Peyer's patch (tissue), 4 donors: ENCODE measurements around the gene ANXA10.

Source experiments
- POLR2A ChIP-seq, 2 donors: fragments of 450-650 bp; IDR thresholded peaks; one replicate each; pipeline ENCODE4 v1.5.1; 2017; ENCODE audit warnings: antibody characterized with exemption in 2 of 2, mild to moderate bottlenecking in 2 of 2, moderate library complexity in 2 of 2
- TF ChIP-seq, protein P1 (sequence below), 6 experiments: fragments of 450-650 bp in 4 of 6; fragments of 200-600 bp in 2 of 6; sonication (generic) in 1 of 6; IDR thresholded peaks; one replicate each; pipeline ENCODE4 v1.5.1; 2017 to 2019; ENCODE audit warnings: antibody characterized with exemption in 6 of 6, mild to moderate bottlenecking in 3 of 6, moderate library complexity in 1 of 6

- TF ChIP-seq, protein P1, sequence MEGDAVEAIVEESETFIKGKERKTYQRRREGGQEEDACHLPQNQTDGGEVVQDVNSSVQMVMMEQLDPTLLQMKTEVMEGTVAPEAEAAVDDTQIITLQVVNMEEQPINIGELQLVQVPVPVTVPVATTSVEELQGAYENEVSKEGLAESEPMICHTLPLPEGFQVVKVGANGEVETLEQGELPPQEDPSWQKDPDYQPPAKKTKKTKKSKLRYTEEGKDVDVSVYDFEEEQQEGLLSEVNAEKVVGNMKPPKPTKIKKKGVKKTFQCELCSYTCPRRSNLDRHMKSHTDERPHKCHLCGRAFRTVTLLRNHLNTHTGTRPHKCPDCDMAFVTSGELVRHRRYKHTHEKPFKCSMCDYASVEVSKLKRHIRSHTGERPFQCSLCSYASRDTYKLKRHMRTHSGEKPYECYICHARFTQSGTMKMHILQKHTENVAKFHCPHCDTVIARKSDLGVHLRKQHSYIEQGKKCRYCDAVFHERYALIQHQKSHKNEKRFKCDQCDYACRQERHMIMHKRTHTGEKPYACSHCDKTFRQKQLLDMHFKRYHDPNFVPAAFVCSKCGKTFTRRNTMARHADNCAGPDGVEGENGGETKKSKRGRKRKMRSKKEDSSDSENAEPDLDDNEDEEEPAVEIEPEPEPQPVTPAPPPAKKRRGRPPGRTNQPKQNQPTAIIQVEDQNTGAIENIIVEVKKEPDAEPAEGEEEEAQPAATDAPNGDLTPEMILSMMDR (IDR thresholded peaks at IDR 0.05) = no peak
- TF ChIP-seq POLR2A (IDR thresholded peaks at IDR 0.05) = no peak
Observed at GRCh38 chr4:168057412-168057811, 34.9 kb upstream of the ANXA10 start.
